HG03159 (cell line): ENCODE results near the gene DDIT4.
"Not testable (repeated sequence)": the region's sequence is repeated elsewhere in the genome, so short reads cannot be mapped to it uniquely, and the experiment has no call there.

Experiments
- ATAC-seq: cut with Tn5 transposase; IDR thresholded peaks from one replicate; pipeline ENCODE4 v1.9.1; 2021; ENCODE audit warnings: mild to moderate bottlenecking, moderate library complexity; ENCODE audit not compliant: unreplicated experiment

DDIT4 gene

GRCh38 chr10:72292223-72292691 is 18.5 kb downstream of the DDIT4 start:
- ATAC-seq, result no peak

- ATAC-seq, result no peak
Measured at GRCh38 chr10:72295330-72295910, 21.7 kb downstream of the DDIT4 start.

GRCh38 chr10:72296829-72297280 is 23.1 kb downstream of the DDIT4 start:
- ATAC-seq, result not testable (repeated sequence)

GRCh38 chr10:72297281-72297804 is 23.6 kb downstream of the DDIT4 start:
- ATAC-seq, result peak; percentile 57

GRCh38 chr10:72297805-72298591 is 24.3 kb downstream of the DDIT4 start:
- peak; percentile 72 for ATAC-seq

- ATAC-seq, result no peak
Measured at GRCh38 chr10:72298592-72299519, 25.1 kb downstream of the DDIT4 start.

GRCh38 chr10:72303424-72304128 is 29.9 kb downstream of the DDIT4 start:
- ATAC-seq, result no peak

- no peak for ATAC-seq
Measured at GRCh38 chr10:72306215-72306760, 32.6 kb downstream of the DDIT4 start.

- not testable (repeated sequence) for ATAC-seq
Measured at GRCh38 chr10:72307711-72308110, 34.0 kb downstream of the DDIT4 start.

GRCh38 chr10:72308320-72308987 is 34.7 kb downstream of the DDIT4 start:
- ATAC-seq, result no peak

- ATAC-seq, result no peak
Measured at GRCh38 chr10:72309290-72310240, 35.8 kb downstream of the DDIT4 start.

- no peak for ATAC-seq
Measured at GRCh38 chr10:72310241-72310633, 36.5 kb downstream of the DDIT4 start.

- no peak for ATAC-seq
Measured at GRCh38 chr10:72310636-72311035, 36.9 kb downstream of the DDIT4 start.

- no peak for ATAC-seq
Measured at GRCh38 chr10:72311667-72312066, 37.9 kb downstream of the DDIT4 start.

- no peak for ATAC-seq
Measured at GRCh38 chr10:72312865-72313391, 39.2 kb downstream of the DDIT4 start.

GRCh38 chr10:72314263-72314662 is 40.5 kb downstream of the DDIT4 start:
- no peak for ATAC-seq

- ATAC-seq, result no peak
Measured at GRCh38 chr10:72315054-72315453, 41.3 kb downstream of the DDIT4 start.
